ES-I3 (cell line): Measurements from ENCODE around the gene TMEM163.

ENCODE experiments used
- H3K36me3 ChIP-seq: 2 replicates; pipeline ENCODE4 v1.6.1; 2013; ENCODE audit warnings: mild to moderate bottlenecking, low read length, control low read depth, moderate library complexity; ENCODE audit not compliant: insufficient read depth
- H3K4me1 ChIP-seq: 2 replicates; pipeline ENCODE4 v1.6.1; 2013; ENCODE audit warnings: mild to moderate bottlenecking, control low read depth, low read length; ENCODE audit not compliant: insufficient read depth
- H3K9ac ChIP-seq: 2 replicates; pipeline ENCODE4 v1.6.1; 2013; ENCODE audit warnings: low read depth, mild to moderate bottlenecking, low read length, moderate library complexity
- H3K9me3 ChIP-seq: 2 replicates; pipeline ENCODE4 v1.6.1; 2013; ENCODE audit warnings: mild to moderate bottlenecking, low read length, moderate library complexity; ENCODE audit not compliant: control insufficient read depth, insufficient read depth

Gene TMEM163

DNA sequence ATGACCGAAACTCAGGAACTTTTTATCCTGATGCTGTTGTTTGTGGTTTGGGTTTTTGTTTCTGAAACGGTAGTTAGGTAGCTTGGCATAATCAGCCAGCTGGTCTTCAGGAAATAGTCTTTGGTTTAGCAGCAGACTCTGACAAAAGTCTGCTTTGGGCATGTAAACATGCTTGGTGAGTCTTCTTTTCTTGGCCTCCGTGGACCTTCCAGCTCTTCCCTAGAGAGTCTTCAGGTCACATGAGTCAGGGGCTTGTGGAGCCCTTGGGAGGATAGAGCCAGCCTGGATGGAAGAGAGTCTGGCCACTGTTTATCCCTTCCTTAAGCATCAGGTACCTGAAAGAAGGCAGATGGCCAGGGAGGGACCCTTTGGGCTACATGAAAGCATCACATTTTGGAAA lies 310.4 kb downstream of the TMEM163 start:
- Histone ChIP-seq H3K9ac (no peak overlapping the region), H3K36me3 (no peaks in the 10 kb centered on the region; the same call in 1 of the 2 replicates), H3K4me1 (peaks cover 3% of the 10 kb centered on the region; the same call in 1 of the 2 replicates), H3K9me3 (no peaks in the 10 kb centered on the region)

DNA sequence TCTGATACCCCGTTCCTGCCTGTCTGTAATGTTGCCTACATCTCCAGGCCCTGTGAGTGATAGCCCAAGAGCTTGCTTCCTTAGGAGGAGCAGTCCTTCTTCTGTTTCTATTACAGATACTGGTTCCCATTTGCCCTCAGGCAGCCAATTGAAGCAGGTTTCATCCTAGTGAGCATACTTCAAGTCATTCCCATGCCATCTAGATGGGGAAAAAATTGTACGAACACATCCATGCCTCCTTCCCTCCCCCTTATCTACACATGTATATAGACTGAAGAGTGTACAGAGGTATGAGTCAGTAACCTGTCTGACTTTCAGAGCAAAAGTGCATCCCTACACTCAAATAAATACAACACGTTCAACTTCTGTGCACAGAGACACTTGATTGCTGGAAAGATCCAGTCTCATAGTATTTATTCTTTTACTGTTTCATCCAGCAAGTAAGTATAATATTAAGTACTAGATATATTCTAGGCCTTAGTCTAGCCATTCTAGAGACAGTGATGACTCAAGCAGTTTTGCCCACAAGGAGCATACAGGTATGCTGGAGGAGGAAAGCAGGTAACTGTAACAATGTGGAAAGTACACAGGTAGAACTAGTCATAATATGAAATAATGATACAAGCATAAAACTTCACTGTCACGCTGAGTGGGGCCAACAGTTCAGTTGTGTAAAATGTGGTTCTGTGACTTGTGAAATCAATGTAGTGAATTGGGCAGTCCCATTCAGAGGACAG lies 311.5 kb downstream of the TMEM163 start:
- Histone ChIP-seq H3K9me3 (no peaks in the 10 kb centered on the region), H3K4me1 (peaks cover 3% of the 10 kb centered on the region; the same call in 1 of the 2 replicates), H3K9ac (no peak overlapping the region), H3K36me3 (no peaks in the 10 kb centered on the region; the same call in 1 of the 2 replicates)

DNA sequence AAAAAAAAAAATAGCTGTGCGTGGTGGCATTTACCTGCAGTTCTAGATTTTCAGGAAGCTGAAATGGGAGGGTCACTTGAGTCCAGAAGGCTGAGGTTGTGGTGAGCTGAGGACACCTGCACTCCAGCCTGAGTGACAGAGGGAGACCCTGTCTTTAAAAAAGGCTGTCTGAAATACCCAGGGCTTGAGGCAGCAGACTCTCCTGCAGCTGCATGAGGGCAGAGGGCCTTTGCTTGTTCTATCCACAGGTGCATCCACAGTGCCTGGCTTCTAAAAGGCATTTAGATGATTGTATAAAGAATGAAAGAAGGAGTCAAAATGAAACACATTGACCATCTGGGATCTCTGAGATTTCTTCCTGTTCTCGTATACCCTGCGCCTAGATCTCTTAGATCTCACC lies 312.1 kb downstream of the TMEM163 start:
- no peak overlapping the region for H3K9ac ChIP-seq
- H3K9me3 ChIP-seq, result no peaks in the 10 kb centered on the region
- no peaks in the 10 kb centered on the region; the same call in 1 of the 2 replicates for H3K36me3 ChIP-seq
- H3K4me1 ChIP-seq, result no peaks in the 10 kb centered on the region

DNA sequence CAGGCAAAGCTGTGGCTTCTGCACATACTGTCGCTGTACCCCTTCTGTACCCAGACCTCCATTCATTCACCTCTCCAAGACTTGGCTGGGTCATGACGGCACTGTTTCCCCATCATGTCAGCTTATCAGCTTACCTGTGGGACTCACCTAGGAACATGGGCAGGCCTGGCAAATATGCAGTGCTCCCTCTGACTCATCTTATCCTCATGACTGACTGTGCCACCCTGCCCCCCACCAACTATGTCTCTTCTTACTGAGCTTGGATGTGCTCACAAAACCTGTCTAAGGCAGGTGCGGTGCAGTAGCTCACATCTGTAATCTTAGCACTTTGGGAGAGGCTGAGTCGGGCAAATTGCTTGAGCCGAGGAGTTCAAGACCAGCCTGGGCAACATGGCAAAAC lies 312.5 kb downstream of the TMEM163 start:
- no peaks in the 10 kb centered on the region for H3K4me1 ChIP-seq
- H3K9ac ChIP-seq, result no peak overlapping the region
- no peaks in the 10 kb centered on the region for H3K9me3 ChIP-seq
- H3K36me3 ChIP-seq, result no peaks in the 10 kb centered on the region; the same call in 1 of the 2 replicates
